Hepatocyte (in vitro differentiated cells): Measurements from ENCODE around the gene ANAPC7. TPM values are rescaled to one million over a fixed set of nuclear protein-coding genes. Genes with fewer than 3 reads are reported as not detected.

ENCODE experiments used
- DNase-seq: peaks from one replicate; pipeline ENCODE4 v3.0.0-alpha.2; 2016; ENCODE audit warnings: low spot score
- H2AFZ ChIP-seq: fragments of 200-600 bp; sonication (generic); 2 replicates; pipeline ENCODE4 v1.6.0; 2016; ENCODE audit warnings: antibody characterized with exemption, mild to moderate bottlenecking
- H3K27ac ChIP-seq: fragments of 200-600 bp; sonication (generic); 2 replicates; pipeline ENCODE4 v1.5.1; 2016; ENCODE audit warnings: mild to moderate bottlenecking
- H3K27me3 ChIP-seq: fragments of 200-600 bp; sonication (generic); 2 replicates; pipeline ENCODE4 v1.6.1; 2016
- H3K36me3 ChIP-seq: fragments of 200-600 bp; sonication (generic); replicated peaks from 2 replicates; pipeline ENCODE4 v1.5.1; 2016; ENCODE audit warnings: low read depth; ENCODE audit not compliant: insufficient read depth
- H3K4me1 ChIP-seq: fragments of 200-600 bp; sonication (generic); 2 replicates; pipeline ENCODE4 v1.5.1; 2016; ENCODE audit warnings: mild to moderate bottlenecking, moderate library complexity; ENCODE audit not compliant: insufficient read depth
- H3K4me2 ChIP-seq: fragments of 200-600 bp; sonication (generic); 2 replicates; pipeline ENCODE4 v1.6.0; 2016
- H3K4me3 ChIP-seq: fragments of 200-600 bp; sonication (generic); 2 replicates; pipeline ENCODE4 v1.5.1; 2016; ENCODE audit warnings: mild to moderate bottlenecking
- H3K79me2 ChIP-seq: fragments of 200-600 bp; sonication (generic); 2 replicates; pipeline ENCODE4 v1.6.0; 2017; ENCODE audit warnings: mild to moderate bottlenecking
- H3K9me2 ChIP-seq: fragments of 200-600 bp; sonication (generic); replicated peaks from 2 replicates; pipeline ENCODE4 v1.6.0; 2017; ENCODE audit warnings: mild to moderate bottlenecking; ENCODE audit not compliant: insufficient read depth
- H3K9me3 ChIP-seq: fragments of 200-600 bp; sonication (generic); 2 replicates; pipeline ENCODE4 v1.5.1; 2016; ENCODE audit warnings: low read depth, mild to moderate bottlenecking
- H4K20me1 ChIP-seq: fragments of 200-600 bp; sonication (generic); 2 replicates; pipeline ENCODE4 v1.6.0; 2016; ENCODE audit warnings: mild to moderate bottlenecking; ENCODE audit not compliant: insufficient read depth, poor library complexity, severe bottlenecking
- CTCF ChIP-seq: fragments of 200-600 bp; sonication (generic); IDR thresholded peaks from 2 replicates; pipeline ENCODE4 v1.5.1; 2016; ENCODE audit warnings: antibody characterized with exemption, mild to moderate bottlenecking; ENCODE audit not compliant: poor library complexity
- EZH2 ChIP-seq: fragments of 200-600 bp; sonication (generic); IDR thresholded peaks from 2 replicates; pipeline ENCODE4 v1.6.1; 2016; ENCODE audit warnings: antibody characterized with exemption, mild to moderate bottlenecking, borderline replicate concordance
- EZH2phosphoT487 ChIP-seq: fragments of 200-600 bp; sonication (generic); IDR thresholded peaks from one replicate; pipeline ENCODE4 v1.6.1; 2018; ENCODE audit warnings: antibody characterized with exemption, mild to moderate bottlenecking, low read depth, moderate library complexity; ENCODE audit not compliant: unreplicated experiment, severe bottlenecking
- WGBS: methylation state at CpG from one replicate; pipeline ENCODE4 v1.1.6; 2016; ENCODE audit warnings: low lambda C conversion rate; ENCODE audit errors: missing lambda C conversion rate; 5-methylcytosine and 5-hydroxymethylcytosine counted together
- polyA plus RNA-seq: library from polyadenylated mRNA; unstranded; fragments of >200 nt; fragmentation: Nextera tagmentation; extraction: Ambion mirVana; gene quantifications from 2 replicates; pipeline ENCODE4 v1.2.1, GENCODE V29; 2016
- total RNA-seq: library from RNA; depleted of rRNA; stranded (reverse); fragments of >200 nt; gene quantifications from 2 replicates; pipeline ENCODE4 v1.2.3, GENCODE V29; 2014

Gene ANAPC7
- total and polyA plus RNA-seq, 2 experiments from 2014 or later, result 28.3 to 35.7 TPM

GRCh38 chr12:110371408-110372055 lies 32.0 kb downstream of the ANAPC7 start:
- Histone ChIP-seq H3K9me2 (no peaks in the 10 kb centered on the region), H3K27ac (no peak overlapping the region), H3K4me2 (no peak overlapping the region), H2AFZ (no peak overlapping the region), H3K9me3 (no peaks in the 10 kb centered on the region), H4K20me1 (no peaks in the 10 kb centered on the region), H3K27me3 (no peaks in the 10 kb centered on the region), H3K4me1 (peaks cover 6% of the 10 kb centered on the region), H3K79me2 (no peaks in the 10 kb centered on the region), H3K4me3 (no peak overlapping the region), H3K36me3 (no peaks in the 10 kb centered on the region)
- no peak for TF ChIP-seq CTCF
- TF ChIP-seq EZH2, result no peak
- no peak for TF ChIP-seq EZH2phosphoT487
- 87% methylated on average over 13 of the region's 13 CpGs for WGBS
- DNase-seq, result no peak

DNA sequence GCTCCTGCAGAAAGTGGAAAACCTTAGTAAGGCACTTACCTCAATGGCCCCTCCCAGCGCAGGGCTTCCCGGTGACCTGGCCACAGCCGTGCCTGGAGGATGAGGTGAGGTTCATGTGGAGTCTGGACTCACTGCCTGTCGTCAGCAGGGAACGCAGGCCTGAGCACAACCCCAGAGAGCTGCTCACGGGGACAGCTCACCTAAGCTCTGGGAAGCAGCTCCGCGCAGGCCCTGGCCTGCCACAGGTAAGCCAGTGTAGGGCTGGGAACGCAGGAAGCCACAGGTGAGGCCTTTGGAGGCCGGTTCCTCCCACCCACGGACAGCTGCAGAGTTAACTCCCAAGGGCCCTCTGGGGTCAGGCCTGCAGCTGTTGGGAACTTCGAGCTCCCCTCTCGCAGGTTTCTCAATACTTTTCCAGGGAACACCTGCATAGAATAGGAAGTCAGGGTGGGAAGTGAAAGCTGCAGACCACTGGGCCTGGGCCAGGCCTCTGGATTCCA lies 32.7 kb downstream of the ANAPC7 start:
- Histone ChIP-seq H3K36me3 (no peaks in the 10 kb centered on the region), H3K79me2 (no peaks in the 10 kb centered on the region), H3K4me2 (no peak overlapping the region), H4K20me1 (no peaks in the 10 kb centered on the region), H3K9me3 (no peaks in the 10 kb centered on the region), H3K9me2 (no peaks in the 10 kb centered on the region), H2AFZ (no peak overlapping the region), H3K4me1 (peaks cover 6% of the 10 kb centered on the region), H3K27ac (no peak overlapping the region), H3K27me3 (no peaks in the 10 kb centered on the region), H3K4me3 (no peak overlapping the region)
- 94% methylated on average over 13 of the region's 13 CpGs for WGBS
- DNase-seq, result no peak
- TF ChIP-seq CTCF (no peak), EZH2phosphoT487 (no peak), EZH2 (no peak)

GRCh38 chr12:110369992-110370391 lies 33.5 kb downstream of the ANAPC7 start:
- no peak for DNase-seq
- no peaks in the 10 kb centered on the region for H3K36me3 ChIP-seq
- H3K4me1 ChIP-seq, result peaks cover 6% of the 10 kb centered on the region
- H3K27ac ChIP-seq, result no peak overlapping the region
- H3K79me2 ChIP-seq, result no peaks in the 10 kb centered on the region
- 97% methylated on average over 8 of the region's 8 CpGs for WGBS
- H3K4me2 ChIP-seq, result no peak overlapping the region
- H3K4me3 ChIP-seq, result no peak overlapping the region
- no peaks in the 10 kb centered on the region for H3K9me2 ChIP-seq
- no peak overlapping the region for H2AFZ ChIP-seq
- no peaks in the 10 kb centered on the region for H4K20me1 ChIP-seq
- TF ChIP-seq EZH2phosphoT487 (no peak), CTCF (no peak), EZH2 (no peak)
- H3K27me3 ChIP-seq, result no peaks in the 10 kb centered on the region
- H3K9me3 ChIP-seq, result no peaks in the 10 kb centered on the region
